ENCODE measurements around the gene TMEM178A.

GRCh38 chr2:39689272-39689841 is 23.6 kb downstream of the TMEM178A start:
- TF ChIP-seq CTCF (IDR thresholded peaks at IDR 0.05) (no peak), POLR2A (IDR thresholded peaks at IDR 0.05) (no peak)
